GM23338 (cell line): Measurements from ENCODE around the gene ARSD. TPM values are rescaled to one million over a fixed set of nuclear protein-coding genes. Genes with fewer than 3 reads are reported as not detected.

Source experiments
- ATAC-seq: fragments of 200-7000 bp; cut with Tn5 transposase; 3 replicates; pipeline ENCODE4 v1.9.1; 2020
- DNase-seq: peaks from one replicate; pipeline ENCODE4 v3.0.0-alpha.2; 2015; ENCODE audit warnings: low spot score
- H2AFZ ChIP-seq: fragments of 200-600 bp; sonication (generic); 2 replicates; pipeline ENCODE4 v1.8.0; 2016; ENCODE audit warnings: antibody characterized with exemption, mild to moderate bottlenecking, moderate library complexity
- H3F3A ChIP-seq: fragments of 200-600 bp; sonication (generic); replicated peaks from 2 replicates; pipeline ENCODE4 v1.8.0; 2017; ENCODE audit warnings: antibody characterized with exemption, mixed run types, low read depth
- H3K27ac ChIP-seq: fragments of 200-600 bp; sonication (generic); 2 replicates; pipeline ENCODE4 v1.6.1; 2016; ENCODE audit warnings: low read depth
- H3K27me3 ChIP-seq: fragments of 200-600 bp; sonication (generic); 2 replicates; pipeline ENCODE4 v1.8.0; 2016; ENCODE audit warnings: mild to moderate bottlenecking, mixed run types, moderate library complexity; ENCODE audit not compliant: insufficient read depth
- H3K36me3 ChIP-seq: fragments of 200-600 bp; sonication (generic); 2 replicates; pipeline ENCODE4 v1.8.0; 2016; ENCODE audit warnings: mild to moderate bottlenecking; ENCODE audit not compliant: insufficient read depth
- H3K4me1 ChIP-seq: fragments of 200-600 bp; sonication (generic); 2 replicates; pipeline ENCODE4 v1.8.0; 2016; ENCODE audit warnings: mild to moderate bottlenecking, moderate library complexity; ENCODE audit not compliant: insufficient read depth
- H3K4me2 ChIP-seq: fragments of 200-600 bp; sonication (generic); 2 replicates; pipeline ENCODE4 v1.7.1; 2017; ENCODE audit warnings: mixed run types
- H3K4me3 ChIP-seq: fragments of 200-600 bp; sonication (generic); 2 replicates; pipeline ENCODE4 v1.6.1; 2016; ENCODE audit warnings: mixed run types
- H3K79me2 ChIP-seq: fragments of 200-600 bp; sonication (generic); replicated peaks from 2 replicates; pipeline ENCODE4 v1.8.0; 2017; ENCODE audit warnings: mild to moderate bottlenecking; ENCODE audit not compliant: insufficient read depth
- H3K9me2 ChIP-seq: fragments of 200-600 bp; sonication (generic); 2 replicates; pipeline ENCODE4 v1.8.0; 2017; ENCODE audit not compliant: insufficient read depth
- H4K20me1 ChIP-seq: fragments of 200-600 bp; sonication (generic); replicated peaks from 2 replicates; pipeline ENCODE4 v1.8.0; 2017; ENCODE audit warnings: mild to moderate bottlenecking; ENCODE audit not compliant: insufficient read depth
- H3K27ac Mint-ChIP-seq: 2 replicates; pipeline ENCODE4 v1.8.0; 2020; ENCODE audit warnings: inconsistent platforms, mild to moderate bottlenecking, moderate library complexity, mixed read lengths
- H3K27me3 Mint-ChIP-seq: 3 replicates; pipeline ENCODE4 v1.8.0; 2022; ENCODE audit warnings: low read depth, mild to moderate bottlenecking, moderate library complexity, mixed read lengths, inconsistent platforms; ENCODE audit not compliant: insufficient read depth, poor library complexity
- H3K36me3 Mint-ChIP-seq: 3 replicates; pipeline ENCODE4 v1.8.0; 2021; ENCODE audit warnings: low read depth, mild to moderate bottlenecking, inconsistent platforms, moderate library complexity, mixed read lengths
- H3K4me1 Mint-ChIP-seq: 3 replicates; pipeline ENCODE4 v1.8.0; 2020; ENCODE audit warnings: mild to moderate bottlenecking, inconsistent platforms, mixed read lengths
- H3K4me3 Mint-ChIP-seq: 3 replicates; pipeline ENCODE4 v1.8.0; 2021; ENCODE audit warnings: moderate library complexity, mild to moderate bottlenecking, inconsistent platforms, mixed read lengths
- H3K9me3 Mint-ChIP-seq: 3 replicates; pipeline ENCODE4 v1.8.0; 2020; ENCODE audit warnings: moderate library complexity, mild to moderate bottlenecking, inconsistent platforms, mixed read lengths
- EZH2 ChIP-seq: fragments of 200-600 bp; sonication (generic); IDR thresholded peaks from one replicate; pipeline ENCODE4 v1.8.0; 2017; ENCODE audit warnings: antibody characterized with exemption, mild to moderate bottlenecking, low read depth; ENCODE audit not compliant: unreplicated experiment
- polyA plus RNA-seq: library from polyadenylated mRNA; unstranded; fragments of >200 nt; fragmentation: Nextera tagmentation; extraction: Ambion mirVana; gene quantifications from 2 replicates; pipeline ENCODE4 v1.2.1, GENCODE V29; 2016
- total RNA-seq: library from RNA; depleted of rRNA; stranded (reverse); fragments of >200 nt; shearing (Covaris generic); gene quantifications from 2 replicates; pipeline ENCODE4 v1.2.3, GENCODE V29; 2014
- TF ChIP-seq, protein P1 (sequence below), 2 experiments: fragments of 200-600 bp in 1 of 2; sonication (generic) in 1 of 2; conservative IDR thresholded peaks; 2 replicates each; pipeline versions ENCODE4 v1.5.1 to v1.6.1; 2016 to 2017; ENCODE audit warnings: antibody characterized with exemption in 2 of 2, low read depth in 2 of 2, mild to moderate bottlenecking in 2 of 2, moderate library complexity in 1 of 2
- TF ChIP-seq, protein P2 (sequence below): IDR thresholded peaks from one replicate; pipeline ENCODE4 v1.6.1; 2018; ENCODE audit warnings: antibody characterized with exemption; ENCODE audit not compliant: unreplicated experiment
- TF ChIP-seq, protein P3 (sequence below): IDR thresholded peaks from 2 replicates; pipeline ENCODE4 v1.6.1; 2016; ENCODE audit warnings: antibody characterized with exemption
- TF ChIP-seq, protein P4 (sequence below): fragments of 250-450 bp; sonication (Bioruptor Pico); IDR thresholded peaks from 2 replicates; pipeline ENCODE4 v1.5.0; 2020; ENCODE audit warnings: mild to moderate bottlenecking, moderate library complexity

ARSD gene
- total and polyA plus RNA-seq, 2 experiments from 2014 or later = 1.3 to 1.7 TPM

DNA sequence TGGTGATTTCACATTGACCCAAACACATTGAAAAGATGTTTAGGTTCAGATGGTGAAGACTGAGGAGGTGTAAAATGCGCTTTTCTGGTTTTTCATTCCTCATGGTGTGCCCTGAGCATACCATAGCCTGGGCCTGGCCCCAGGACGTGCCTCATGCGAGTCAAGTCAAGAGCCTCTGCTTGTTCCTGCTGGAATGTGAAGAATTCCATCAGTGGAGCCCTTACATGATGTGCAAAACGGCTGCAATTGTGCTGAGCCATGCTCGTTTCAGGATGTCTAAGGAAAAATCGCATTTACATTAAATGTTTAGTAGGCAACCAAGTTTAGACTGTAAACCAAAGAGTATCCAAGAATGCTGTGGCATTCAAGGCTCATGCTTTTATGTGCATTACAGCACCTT lies 65.5 kb downstream of the ARSD start:
- no peaks in the 10 kb centered on the region for H3K27me3 Mint-ChIP-seq
- peak; percentile 47 for DNase-seq
- Histone ChIP-seq H3K36me3 (no peaks in the 10 kb centered on the region), H4K20me1 (no peaks in the 10 kb centered on the region), H3K4me2 (no peak overlapping the region), H3F3A (no peaks in the 10 kb centered on the region), H3K4me1 (no peaks in the 10 kb centered on the region), H3K27me3 (no peaks in the 10 kb centered on the region), H3K4me3 (no peak overlapping the region), H3K9me2 (no peaks in the 10 kb centered on the region), H3K27ac (no peak overlapping the region), H2AFZ (no peak overlapping the region), H3K79me2 (no peaks in the 10 kb centered on the region)
- H3K4me1 Mint-ChIP-seq = peaks cover 5% of the 10 kb centered on the region; the same call in 2 of the 3 replicates
- peak; percentile 64 for ATAC-seq
- no peak overlapping the region for H3K4me3 Mint-ChIP-seq
- TF ChIP-seq, protein P1, sequence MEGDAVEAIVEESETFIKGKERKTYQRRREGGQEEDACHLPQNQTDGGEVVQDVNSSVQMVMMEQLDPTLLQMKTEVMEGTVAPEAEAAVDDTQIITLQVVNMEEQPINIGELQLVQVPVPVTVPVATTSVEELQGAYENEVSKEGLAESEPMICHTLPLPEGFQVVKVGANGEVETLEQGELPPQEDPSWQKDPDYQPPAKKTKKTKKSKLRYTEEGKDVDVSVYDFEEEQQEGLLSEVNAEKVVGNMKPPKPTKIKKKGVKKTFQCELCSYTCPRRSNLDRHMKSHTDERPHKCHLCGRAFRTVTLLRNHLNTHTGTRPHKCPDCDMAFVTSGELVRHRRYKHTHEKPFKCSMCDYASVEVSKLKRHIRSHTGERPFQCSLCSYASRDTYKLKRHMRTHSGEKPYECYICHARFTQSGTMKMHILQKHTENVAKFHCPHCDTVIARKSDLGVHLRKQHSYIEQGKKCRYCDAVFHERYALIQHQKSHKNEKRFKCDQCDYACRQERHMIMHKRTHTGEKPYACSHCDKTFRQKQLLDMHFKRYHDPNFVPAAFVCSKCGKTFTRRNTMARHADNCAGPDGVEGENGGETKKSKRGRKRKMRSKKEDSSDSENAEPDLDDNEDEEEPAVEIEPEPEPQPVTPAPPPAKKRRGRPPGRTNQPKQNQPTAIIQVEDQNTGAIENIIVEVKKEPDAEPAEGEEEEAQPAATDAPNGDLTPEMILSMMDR (conservative IDR thresholded peaks at IDR 0.05; ENCODE audit: low read depth in 2 of 2) = no peak
- TF ChIP-seq, protein P2, sequence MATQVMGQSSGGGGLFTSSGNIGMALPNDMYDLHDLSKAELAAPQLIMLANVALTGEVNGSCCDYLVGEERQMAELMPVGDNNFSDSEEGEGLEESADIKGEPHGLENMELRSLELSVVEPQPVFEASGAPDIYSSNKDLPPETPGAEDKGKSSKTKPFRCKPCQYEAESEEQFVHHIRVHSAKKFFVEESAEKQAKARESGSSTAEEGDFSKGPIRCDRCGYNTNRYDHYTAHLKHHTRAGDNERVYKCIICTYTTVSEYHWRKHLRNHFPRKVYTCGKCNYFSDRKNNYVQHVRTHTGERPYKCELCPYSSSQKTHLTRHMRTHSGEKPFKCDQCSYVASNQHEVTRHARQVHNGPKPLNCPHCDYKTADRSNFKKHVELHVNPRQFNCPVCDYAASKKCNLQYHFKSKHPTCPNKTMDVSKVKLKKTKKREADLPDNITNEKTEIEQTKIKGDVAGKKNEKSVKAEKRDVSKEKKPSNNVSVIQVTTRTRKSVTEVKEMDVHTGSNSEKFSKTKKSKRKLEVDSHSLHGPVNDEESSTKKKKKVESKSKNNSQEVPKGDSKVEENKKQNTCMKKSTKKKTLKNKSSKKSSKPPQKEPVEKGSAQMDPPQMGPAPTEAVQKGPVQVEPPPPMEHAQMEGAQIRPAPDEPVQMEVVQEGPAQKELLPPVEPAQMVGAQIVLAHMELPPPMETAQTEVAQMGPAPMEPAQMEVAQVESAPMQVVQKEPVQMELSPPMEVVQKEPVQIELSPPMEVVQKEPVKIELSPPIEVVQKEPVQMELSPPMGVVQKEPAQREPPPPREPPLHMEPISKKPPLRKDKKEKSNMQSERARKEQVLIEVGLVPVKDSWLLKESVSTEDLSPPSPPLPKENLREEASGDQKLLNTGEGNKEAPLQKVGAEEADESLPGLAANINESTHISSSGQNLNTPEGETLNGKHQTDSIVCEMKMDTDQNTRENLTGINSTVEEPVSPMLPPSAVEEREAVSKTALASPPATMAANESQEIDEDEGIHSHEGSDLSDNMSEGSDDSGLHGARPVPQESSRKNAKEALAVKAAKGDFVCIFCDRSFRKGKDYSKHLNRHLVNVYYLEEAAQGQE = no peak
- no peak for TF ChIP-seq EZH2
- TF ChIP-seq, protein P3, sequence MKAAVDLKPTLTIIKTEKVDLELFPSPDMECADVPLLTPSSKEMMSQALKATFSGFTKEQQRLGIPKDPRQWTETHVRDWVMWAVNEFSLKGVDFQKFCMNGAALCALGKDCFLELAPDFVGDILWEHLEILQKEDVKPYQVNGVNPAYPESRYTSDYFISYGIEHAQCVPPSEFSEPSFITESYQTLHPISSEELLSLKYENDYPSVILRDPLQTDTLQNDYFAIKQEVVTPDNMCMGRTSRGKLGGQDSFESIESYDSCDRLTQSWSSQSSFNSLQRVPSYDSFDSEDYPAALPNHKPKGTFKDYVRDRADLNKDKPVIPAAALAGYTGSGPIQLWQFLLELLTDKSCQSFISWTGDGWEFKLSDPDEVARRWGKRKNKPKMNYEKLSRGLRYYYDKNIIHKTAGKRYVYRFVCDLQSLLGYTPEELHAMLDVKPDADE = no peak
- TF ChIP-seq, protein P4, sequence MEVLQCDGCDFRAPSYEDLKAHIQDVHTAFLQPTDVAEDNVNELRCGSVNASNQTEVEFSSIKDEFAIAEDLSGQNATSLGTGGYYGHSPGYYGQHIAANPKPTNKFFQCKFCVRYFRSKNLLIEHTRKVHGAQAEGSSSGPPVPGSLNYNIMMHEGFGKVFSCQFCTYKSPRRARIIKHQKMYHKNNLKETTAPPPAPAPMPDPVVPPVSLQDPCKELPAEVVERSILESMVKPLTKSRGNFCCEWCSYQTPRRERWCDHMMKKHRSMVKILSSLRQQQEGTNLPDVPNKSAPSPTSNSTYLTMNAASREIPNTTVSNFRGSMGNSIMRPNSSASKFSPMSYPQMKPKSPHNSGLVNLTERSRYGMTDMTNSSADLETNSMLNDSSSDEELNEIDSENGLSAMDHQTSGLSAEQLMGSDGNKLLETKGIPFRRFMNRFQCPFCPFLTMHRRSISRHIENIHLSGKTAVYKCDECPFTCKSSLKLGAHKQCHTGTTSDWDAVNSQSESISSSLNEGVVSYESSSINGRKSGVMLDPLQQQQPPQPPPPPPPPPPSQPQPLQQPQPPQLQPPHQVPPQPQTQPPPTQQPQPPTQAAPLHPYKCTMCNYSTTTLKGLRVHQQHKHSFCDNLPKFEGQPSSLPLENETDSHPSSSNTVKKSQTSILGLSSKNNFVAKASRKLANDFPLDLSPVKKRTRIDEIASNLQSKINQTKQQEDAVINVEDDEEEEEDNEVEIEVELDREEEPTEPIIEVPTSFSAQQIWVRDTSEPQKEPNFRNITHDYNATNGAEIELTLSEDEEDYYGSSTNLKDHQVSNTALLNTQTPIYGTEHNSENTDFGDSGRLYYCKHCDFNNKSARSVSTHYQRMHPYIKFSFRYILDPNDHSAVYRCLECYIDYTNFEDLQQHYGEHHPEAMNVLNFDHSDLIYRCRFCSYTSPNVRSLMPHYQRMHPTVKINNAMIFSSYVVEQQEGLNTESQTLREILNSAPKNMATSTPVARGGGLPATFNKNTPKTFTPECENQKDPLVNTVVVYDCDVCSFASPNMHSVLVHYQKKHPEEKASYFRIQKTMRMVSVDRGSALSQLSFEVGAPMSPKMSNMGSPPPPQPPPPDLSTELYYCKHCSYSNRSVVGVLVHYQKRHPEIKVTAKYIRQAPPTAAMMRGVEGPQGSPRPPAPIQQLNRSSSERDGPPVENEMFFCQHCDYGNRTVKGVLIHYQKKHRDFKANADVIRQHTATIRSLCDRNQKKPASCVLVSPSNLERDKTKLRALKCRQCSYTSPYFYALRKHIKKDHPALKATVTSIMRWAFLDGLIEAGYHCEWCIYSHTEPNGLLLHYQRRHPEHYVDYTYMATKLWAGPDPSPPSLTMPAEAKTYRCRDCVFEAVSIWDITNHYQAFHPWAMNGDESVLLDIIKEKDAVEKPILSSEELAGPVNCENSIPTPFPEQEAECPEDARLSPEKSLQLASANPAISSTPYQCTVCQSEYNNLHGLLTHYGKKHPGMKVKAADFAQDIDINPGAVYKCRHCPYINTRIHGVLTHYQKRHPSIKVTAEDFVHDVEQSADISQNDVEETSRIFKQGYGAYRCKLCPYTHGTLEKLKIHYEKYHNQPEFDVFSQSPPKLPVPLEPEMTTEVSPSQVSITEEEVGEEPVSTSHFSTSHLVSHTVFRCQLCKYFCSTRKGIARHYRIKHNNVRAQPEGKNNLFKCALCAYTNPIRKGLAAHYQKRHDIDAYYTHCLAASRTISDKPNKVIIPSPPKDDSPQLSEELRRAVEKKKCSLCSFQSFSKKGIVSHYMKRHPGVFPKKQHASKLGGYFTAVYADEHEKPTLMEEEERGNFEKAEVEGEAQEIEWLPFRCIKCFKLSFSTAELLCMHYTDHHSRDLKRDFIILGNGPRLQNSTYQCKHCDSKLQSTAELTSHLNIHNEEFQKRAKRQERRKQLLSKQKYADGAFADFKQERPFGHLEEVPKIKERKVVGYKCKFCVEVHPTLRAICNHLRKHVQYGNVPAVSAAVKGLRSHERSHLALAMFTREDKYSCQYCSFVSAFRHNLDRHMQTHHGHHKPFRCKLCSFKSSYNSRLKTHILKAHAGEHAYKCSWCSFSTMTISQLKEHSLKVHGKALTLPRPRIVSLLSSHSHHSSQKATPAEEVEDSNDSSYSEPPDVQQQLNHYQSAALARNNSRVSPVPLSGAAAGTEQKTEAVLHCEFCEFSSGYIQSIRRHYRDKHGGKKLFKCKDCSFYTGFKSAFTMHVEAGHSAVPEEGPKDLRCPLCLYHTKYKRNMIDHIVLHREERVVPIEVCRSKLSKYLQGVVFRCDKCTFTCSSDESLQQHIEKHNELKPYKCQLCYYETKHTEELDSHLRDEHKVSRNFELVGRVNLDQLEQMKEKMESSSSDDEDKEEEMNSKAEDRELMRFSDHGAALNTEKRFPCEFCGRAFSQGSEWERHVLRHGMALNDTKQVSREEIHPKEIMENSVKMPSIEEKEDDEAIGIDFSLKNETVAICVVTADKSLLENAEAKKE (CRISPR knock-in tag) = no peak
- H3K36me3 Mint-ChIP-seq = peaks cover 56% of the 10 kb centered on the region
- H3K9me3 Mint-ChIP-seq = no peaks in the 10 kb centered on the region
- peak overlapping the region; percentile 81 for H3K27ac Mint-ChIP-seq
